Mononuclear cell (primary cell): ENCODE measurements around the gene STMN3. TPM values are rescaled to one million over a fixed set of nuclear protein-coding genes. Genes with fewer than 3 reads are reported as not detected.

Experiments
- H3K27me3 ChIP-seq: 2 replicates; pipeline ENCODE4 v1.6.0; 2011; ENCODE audit warnings: low read length, control low read depth; ENCODE audit not compliant: insufficient read depth
- H3K4me1 ChIP-seq: 2 replicates; pipeline ENCODE4 v1.5.1; 2011; ENCODE audit warnings: mild to moderate bottlenecking, low read length, control low read depth; ENCODE audit not compliant: insufficient read depth
- H3K4me3 ChIP-seq: 2 replicates; pipeline ENCODE4 v1.5.1; 2011; ENCODE audit warnings: mild to moderate bottlenecking, low read length, moderate library complexity
- H3K9me3 ChIP-seq: 2 replicates; pipeline ENCODE4 v1.5.1; 2011; ENCODE audit warnings: low read depth, mild to moderate bottlenecking, control low read depth, low read length
- total RNA-seq: library from RNA; depleted of rRNA; stranded (reverse); fragments of >200 nt; gene quantifications from one replicate; pipeline ENCODE4 v1.2.3, GENCODE V29; 2012

The STMN3 gene
- total RNA-seq, 1 donor, result 14.5 TPM

GRCh38 chr20:63590218-63591146, 62.7 kb downstream of the STMN3 start:
- Histone ChIP-seq H3K4me3 (no peak overlapping the region), H3K4me1 (peaks cover 12% of the 10 kb centered on the region), H3K9me3 (no peaks in the 10 kb centered on the region), H3K27me3 (no peaks in the 10 kb centered on the region)

Other genes starting within 250 kb of the STMN3 start
- under 0.01 TPM for gene KCNQ2, start 180.8 kb downstream of the STMN3 start, total RNA-seq
- 0.73 TPM for gene EEF1A2, start 154.3 kb downstream of the STMN3 start, total RNA-seq
- 57.6 TPM for gene PPDPF, start 132.7 kb downstream of the STMN3 start, total RNA-seq
- gene PTK6, start 116.0 kb downstream of the STMN3 start, total RNA-seq, result 0.52 TPM
- not detected for gene SRMS, start 105.7 kb downstream of the STMN3 start, total RNA-seq
- gene FNDC11, start 99.3 kb downstream of the STMN3 start, total RNA-seq, result 0.84 TPM
- gene HELZ2, start 79.2 kb downstream of the STMN3 start, total RNA-seq, result 49.0 TPM
- 27.1 TPM for gene GMEB2, start 26.3 kb downstream of the STMN3 start, total RNA-seq
- 5.7 TPM for gene RTEL1, start 4.9 kb upstream of the STMN3 start, total RNA-seq
- not detected for gene TNFRSF6B, start 43.2 kb upstream of the STMN3 start, total RNA-seq
- gene ARFRP1, start 54.6 kb upstream of the STMN3 start, total RNA-seq, result 13.5 TPM
- 14.0 TPM for gene ZGPAT, start 54.6 kb upstream of the STMN3 start, total RNA-seq
- 117 TPM for gene LIME1, start 83.2 kb upstream of the STMN3 start, total RNA-seq
- gene SLC2A4RG, start 86.4 kb upstream of the STMN3 start, total RNA-seq, result 17.1 TPM
- gene ZBTB46, start 177.8 kb upstream of the STMN3 start, total RNA-seq, result 2.1 TPM
- gene ABHD16B, start 208.1 kb upstream of the STMN3 start, total RNA-seq, result not detected
- 54.8 TPM for gene TPD52L2, start 211.8 kb upstream of the STMN3 start, total RNA-seq
- 26.0 TPM for gene DNAJC5, start 241.7 kb upstream of the STMN3 start, total RNA-seq